OCI-LY1 (cell line): ENCODE data around the gene MLH3.

Experiments used
- H2AFZ ChIP-seq: fragments of 200-600 bp; sonication (generic), shearing (Covaris generic); 2 replicates; pipeline ENCODE4 v1.6.0; 2014; ENCODE audit warnings: antibody characterized with exemption, mild to moderate bottlenecking, low read length
- H3F3A ChIP-seq: fragments of 200-600 bp; sonication (generic), shearing (Covaris generic); 2 replicates; pipeline ENCODE4 v1.6.0; 2014; ENCODE audit warnings: mild to moderate bottlenecking, antibody characterized with exemption, low read length, moderate library complexity; ENCODE audit not compliant: insufficient read depth
- H3K27ac ChIP-seq: fragments of 200-600 bp; sonication (generic); 2 replicates; pipeline ENCODE4 v1.5.1; 2014; ENCODE audit warnings: low read length, mixed run types, mild to moderate bottlenecking, low read depth; ENCODE audit not compliant: poor library complexity, severe bottlenecking
- H3K27me3 ChIP-seq: fragments of 200-600 bp; sonication (generic); 2 replicates; pipeline ENCODE4 v1.6.0; 2014; ENCODE audit warnings: antibody characterized with exemption, mild to moderate bottlenecking, low read length, moderate library complexity; ENCODE audit not compliant: insufficient read depth
- H3K36me3 ChIP-seq: fragments of 200-600 bp; sonication (generic); 2 replicates; pipeline ENCODE4 v1.6.1; 2014; ENCODE audit warnings: mild to moderate bottlenecking, antibody characterized with exemption, low read length, moderate library complexity, mixed read lengths; ENCODE audit not compliant: insufficient read depth
- H3K4me1 ChIP-seq: fragments of 200-600 bp; sonication (generic); 2 replicates; pipeline ENCODE4 v1.5.1; 2014; ENCODE audit warnings: mild to moderate bottlenecking, low read length, moderate library complexity; ENCODE audit not compliant: insufficient read depth, severe bottlenecking
- H3K4me2 ChIP-seq: fragments of 200-600 bp; sonication (generic), shearing (Covaris generic); 2 replicates; pipeline ENCODE4 v1.6.1; 2014; ENCODE audit warnings: low read length
- H3K4me3 ChIP-seq: fragments of 200-600 bp; sonication (generic); 2 replicates; pipeline ENCODE4 v1.5.1; 2014; ENCODE audit warnings: low read length, low read depth, mild to moderate bottlenecking, mixed read lengths; ENCODE audit not compliant: poor library complexity, severe bottlenecking
- H3K79me2 ChIP-seq: fragments of 200-600 bp; shearing (Covaris generic); 2 replicates; pipeline ENCODE4 v1.6.1; 2016; ENCODE audit warnings: mixed run types, low read length, mixed read lengths; ENCODE audit not compliant: insufficient read depth
- H3K9ac ChIP-seq: fragments of 200-600 bp; sonication (generic), shearing (Covaris generic); 2 replicates; pipeline ENCODE4 v1.6.1; 2014; ENCODE audit warnings: mild to moderate bottlenecking, low read length, mixed read lengths
- H3K9me2 ChIP-seq: fragments of 200-600 bp; sonication (generic), shearing (Covaris generic); 2 replicates; pipeline ENCODE4 v1.6.1; 2014; ENCODE audit warnings: low read depth, mild to moderate bottlenecking, low read length, mixed read lengths
- H3K9me3 ChIP-seq: fragments of 200-600 bp; shearing (Covaris generic); 2 replicates; pipeline ENCODE4 v1.6.1; 2014; ENCODE audit warnings: low read length, mixed read lengths
- H4K20me1 ChIP-seq: fragments of 200-600 bp; sonication (generic), shearing (Covaris generic); 2 replicates; pipeline ENCODE4 v1.6.0; 2016; ENCODE audit warnings: mild to moderate bottlenecking, low read length; ENCODE audit not compliant: insufficient read depth
- CTCF ChIP-seq: fragments of 200-600 bp; sonication (generic), shearing (Covaris generic); IDR thresholded peaks from 2 replicates; pipeline ENCODE4 v1.5.1; 2017; ENCODE audit warnings: mild to moderate bottlenecking, antibody characterized with exemption, low read length, moderate library complexity, mixed read lengths
- EZH2 ChIP-seq: fragments of 200-600 bp; sonication (generic), shearing (Covaris generic); IDR thresholded peaks from 2 replicates; pipeline ENCODE4 v1.8.0; 2017; ENCODE audit warnings: borderline replicate concordance, mixed run types, mild to moderate bottlenecking, antibody characterized with exemption, low read length, moderate library complexity, mixed read lengths

MLH3 gene

DNA sequence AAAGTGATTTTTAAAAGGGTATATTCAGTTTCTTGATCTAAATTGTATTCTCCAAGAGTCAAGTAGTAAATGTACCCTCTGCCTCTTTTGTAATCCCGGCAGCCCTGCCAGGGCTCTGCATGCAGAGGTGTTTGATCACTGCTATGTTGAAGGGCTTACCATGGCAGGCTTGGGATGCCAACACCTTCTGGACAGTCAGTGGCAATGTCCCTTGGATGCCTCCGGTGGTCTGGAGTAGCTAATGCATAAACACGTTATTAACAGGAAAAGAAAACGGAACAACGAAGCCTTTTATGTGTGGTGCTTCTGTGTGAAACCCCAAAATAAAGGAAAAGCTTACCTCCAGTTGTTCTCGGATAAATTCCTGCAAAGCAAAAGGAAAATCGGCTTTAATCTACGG, 28.6 kb downstream of the MLH3 start:
- no peaks in the 10 kb centered on the region for H3K4me1 ChIP-seq
- peaks cover 51% of the 10 kb centered on the region for H3K36me3 ChIP-seq
- H3K4me2 ChIP-seq = no peak overlapping the region
- H2AFZ ChIP-seq = no peak overlapping the region
- H4K20me1 ChIP-seq = no peaks in the 10 kb centered on the region
- no peaks in the 10 kb centered on the region for H3K9me3 ChIP-seq
- no peak overlapping the region for H3K27ac ChIP-seq
- H3K27me3 ChIP-seq = no peaks in the 10 kb centered on the region
- no peaks in the 10 kb centered on the region for H3F3A ChIP-seq
- H3K79me2 ChIP-seq = no peaks in the 10 kb centered on the region
- H3K9me2 ChIP-seq = no peaks in the 10 kb centered on the region
- no peak overlapping the region for H3K9ac ChIP-seq
- TF ChIP-seq EZH2 (no peak), CTCF (peak; percentile 38)
- H3K4me3 ChIP-seq = no peak overlapping the region

- no peak overlapping the region for H3K27ac ChIP-seq
- no peaks in the 10 kb centered on the region for H3F3A ChIP-seq
- TF ChIP-seq CTCF (no peak), EZH2 (no peak)
- no peaks in the 10 kb centered on the region for H3K79me2 ChIP-seq
- H3K4me1 ChIP-seq = no peaks in the 10 kb centered on the region
- H4K20me1 ChIP-seq = no peaks in the 10 kb centered on the region
- H3K9ac ChIP-seq = no peak overlapping the region
- no peaks in the 10 kb centered on the region for H3K9me2 ChIP-seq
- H3K4me2 ChIP-seq = no peak overlapping the region
- H3K4me3 ChIP-seq = no peak overlapping the region
- no peaks in the 10 kb centered on the region for H3K27me3 ChIP-seq
- no peaks in the 10 kb centered on the region for H3K9me3 ChIP-seq
- H3K36me3 ChIP-seq = peaks cover 77% of the 10 kb centered on the region
- H2AFZ ChIP-seq = no peak overlapping the region
Observed at GRCh38 chr14:75018694-75019093, 32.6 kb downstream of the MLH3 start.

DNA sequence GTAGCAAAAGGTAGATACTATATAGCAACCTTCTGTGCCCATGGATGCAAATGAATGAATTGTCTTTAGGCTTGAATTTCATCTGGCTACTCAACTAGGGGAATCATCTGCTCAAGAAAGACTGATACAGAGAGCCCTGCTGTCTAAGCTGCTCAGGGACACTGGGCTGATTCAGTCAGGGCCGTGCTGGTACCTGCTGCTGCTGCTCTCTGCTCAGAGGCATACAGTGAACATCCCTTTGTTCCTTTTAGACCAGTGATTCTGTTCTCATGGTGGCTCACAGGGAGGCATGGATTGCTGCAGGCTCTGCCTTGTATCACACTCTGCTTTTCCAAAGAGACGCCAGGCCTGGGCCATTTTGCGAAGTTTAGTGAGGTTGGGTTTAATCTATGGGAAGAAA, 34.5 kb downstream of the MLH3 start:
- H3K27ac ChIP-seq = no peak overlapping the region

More for the DNA sequence above, 34.5 kb downstream of the MLH3 start:
- Histone ChIP-seq H3K9ac (no peak overlapping the region), H3K9me3 (no peaks in the 10 kb centered on the region), H3K4me2 (no peak overlapping the region), H2AFZ (no peak overlapping the region), H3F3A (no peaks in the 10 kb centered on the region), H3K4me1 (no peaks in the 10 kb centered on the region), H3K36me3 (peaks cover 77% of the 10 kb centered on the region), H3K9me2 (no peaks in the 10 kb centered on the region), H3K27me3 (no peaks in the 10 kb centered on the region), H3K79me2 (no peaks in the 10 kb centered on the region), H4K20me1 (no peaks in the 10 kb centered on the region), H3K4me3 (no peak overlapping the region)
- TF ChIP-seq CTCF (no peak), EZH2 (no peak)
